Naive thymus-derived CD8-positive, alpha-beta T cell (primary cell): ENCODE data around the gene COX6B1. TPM values are rescaled to one million over a fixed set of nuclear protein-coding genes. Genes with fewer than 3 reads are reported as not detected.
A peak's percentile ranks its signal among the peaks of the same experiment; 100 is the strongest.
"Not testable (repeated sequence)": the region's sequence is repeated elsewhere in the genome, so short reads cannot be mapped to it uniquely, and the experiment has no call there.

Source experiments
- ATAC-seq, 2 donors: fragments of 150-1000 bp; cut with Tn5 transposase in 1 of 2; sonication (Bioruptor Pico), chemical (Tn5 transposase) in 1 of 2; 1 replicate in 1 of 2; 2 replicates in 1 of 2; pipeline ENCODE4 v1.10.0; 2021; ENCODE audit warnings: mild to moderate bottlenecking in 2 of 2, moderate library complexity in 2 of 2
- POLR2A ChIA-PET: fragments of 350-600 bp; sonication (Branson Sonifier 250); formaldehyde crosslinking; loops from one replicate; lab custom pipeline; 2021; ENCODE audit warnings: antibody characterized with exemption; lab: Charles Lee
- DNase-seq, 10 donors: peaks; one replicate each; pipeline versions ENCODE4 v3.0.0 to v3.0.0-alpha.2; 2020 to 2022
- H3K27ac Mint-ChIP-seq, 10 donors: one replicate each; pipeline ENCODE4 v1.8.0; 2020 to 2022; ENCODE audit warnings: mild to moderate bottlenecking in 10 of 10, mixed read lengths in 10 of 10, moderate library complexity in 4 of 10, inconsistent platforms in 1 of 10
- H3K27me3 Mint-ChIP-seq, 5 donors: one replicate each; pipeline ENCODE4 v1.8.0; 2021 to 2022; ENCODE audit warnings: mixed read lengths in 5 of 5
- H3K36me3 Mint-ChIP-seq, 3 donors: one replicate each; pipeline ENCODE4 v1.8.0; 2020 to 2022; ENCODE audit warnings: mixed read lengths in 3 of 3, mild to moderate bottlenecking in 2 of 3, inconsistent platforms in 1 of 3
- H3K4me1 Mint-ChIP-seq, 4 donors: one replicate each; pipeline ENCODE4 v1.8.0; 2021 to 2022; ENCODE audit warnings: mixed read lengths in 4 of 4
- H3K4me3 Mint-ChIP-seq, 10 donors: one replicate each; pipeline ENCODE4 v1.8.0; 2020 to 2022; ENCODE audit warnings: mild to moderate bottlenecking in 10 of 10, mixed read lengths in 10 of 10, moderate library complexity in 6 of 10, inconsistent platforms in 1 of 10
- H3K9me3 Mint-ChIP-seq, 9 donors: one replicate each; pipeline ENCODE4 v1.8.0; 2020 to 2022; ENCODE audit warnings: mixed read lengths in 9 of 9, mild to moderate bottlenecking in 3 of 9, inconsistent platforms in 1 of 9, moderate library complexity in 1 of 9
- polyA plus RNA-seq, 3 donors: library from polyadenylated mRNA; unstranded; fragments of 300-500 nt; fragmentation: Illumina TruSeq; gene quantifications; one replicate each; pipeline ENCODE4 v1.2.3, GENCODE V29; 2021
- total RNA-seq, 8 experiments: library from RNA in 2 of 8; stranded (reverse) in 2 of 8; gene quantifications; one replicate each; pipeline ENCODE4 v1.2.3 and lab custom pipeline; 2021 to 2026

COX6B1 gene
- total RNA-seq (100 to 1,000 TPM; 197 to 212 TPM), polyA plus RNA-seq (100 to 1,000 TPM; 824 to 920 (median 852) TPM), total RNA-seq (lab: John Stamatoyannopoulos, UW) (56.1 to 119 (median 59.4) reads per million in 6 experiments)

- ATAC-seq: peak; percentile 74 to 77
- Mint-ChIP-seq H3K36me3 (peaks cover 0 to 28% (median 0%) of the 10 kb centered on the region in 3 donors), H3K4me3 (peak within 1 kb of the TSS; percentile 93 to 100 (median 98)), H3K27me3 (no peaks in the 10 kb centered on the region), H3K9me3 (no peaks in the 10 kb centered on the region), H3K27ac (peak within 1 kb of the TSS; percentile 87 to 98 (median 96)), H3K4me1 (peaks cover 19 to 64% (median 47%) of the 10 kb centered on the region in 4 donors)
- POLR2A ChIA-PET: interaction anchor here (0.6 to 2.0 kb wide), 14 partner anchors 10 to 467 kb away, joined by 3 to 13 read pairs (median 4); partner anchors contain the start of genes HAUS5, LIN37, POLR2I and PSENEN
- peak; percentile 75 to 96 (median 92) for DNase-seq
Observed at GRCh38 chr19:35648017-35648961, at the start of gene COX6B1. Gene COX6B1 (plus strand): TSS chr19:35648323. CDS start chr19:35651244, 2,921 bp downstream.

DNA sequence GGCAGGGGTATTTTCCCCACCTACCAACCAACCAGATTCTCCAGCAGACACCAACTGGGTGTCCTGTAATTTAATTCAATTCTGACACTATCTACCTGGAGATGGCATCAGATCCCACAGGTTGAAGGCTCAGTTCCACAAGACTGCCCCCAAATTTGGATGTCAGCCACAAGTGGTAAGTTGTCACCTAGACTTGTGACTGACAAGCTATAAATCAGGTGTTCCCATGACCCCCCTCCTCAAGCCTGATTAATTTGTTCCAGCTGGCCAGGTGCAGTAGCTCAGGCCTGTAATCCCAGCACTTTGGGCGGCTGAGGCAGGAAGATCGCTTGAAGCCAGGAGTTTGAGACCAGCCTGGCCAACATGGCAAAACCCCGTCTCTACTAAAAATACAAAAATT is 46.2 kb upstream of the COX6B1 start:
- Mint-ChIP-seq H3K36me3 (no peaks in the 10 kb centered on the region), H3K27ac (no peak overlapping the region), H3K27me3 (peaks cover 0 to 9% (median 2%) of the 10 kb centered on the region in 5 donors), H3K9me3 (peaks cover 0 to 2% (median 0%) of the 10 kb centered on the region in 9 donors), H3K4me3 (no peak overlapping the region), H3K4me1 (no peaks in the 10 kb centered on the region)
- POLR2A ChIA-PET: interaction anchor here (0.6 kb wide), 1 partner anchor 36 kb away, joined by 4 read pairs; no protein-coding TSS in a partner anchor
- DNase-seq: no peak
- no peak for ATAC-seq

- Mint-ChIP-seq H3K4me1 (peaks cover 3 to 11% (median 7%) of the 10 kb centered on the region in 4 donors), H3K9me3 (peaks cover 0 to 13% (median 5%) of the 10 kb centered on the region in 9 donors)
- POLR2A ChIA-PET, H3K36me3 Mint-ChIP-seq, H3K27ac Mint-ChIP-seq, H3K4me3 Mint-ChIP-seq, ATAC-seq, DNase-seq, H3K27me3 Mint-ChIP-seq: not testable (repeated sequence)
Observed at GRCh38 chr19:35604436-35604835, 43.7 kb upstream of the COX6B1 start.

DNA sequence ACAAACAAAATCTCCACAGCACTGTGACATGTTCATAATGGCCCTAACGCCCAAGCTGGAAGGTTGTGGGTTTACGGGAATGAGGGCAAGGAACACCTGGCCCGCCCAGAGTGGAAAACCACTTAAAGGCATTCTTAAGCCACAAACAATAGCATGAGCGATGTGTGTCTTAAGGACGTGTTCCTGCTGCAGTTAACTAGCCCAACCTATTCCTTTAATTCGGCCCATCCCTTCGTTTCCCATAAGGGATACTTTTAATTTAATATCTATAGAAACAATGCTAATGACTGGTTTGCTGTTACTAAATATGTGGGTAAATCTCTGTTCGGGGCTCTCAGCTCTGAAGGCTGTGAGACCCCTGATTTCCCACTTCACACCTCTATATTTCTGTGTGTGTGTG is 41.0 kb upstream of the COX6B1 start:
- peaks cover 0 to 13% (median 5%) of the 10 kb centered on the region in 9 donors for H3K9me3 Mint-ChIP-seq
- peaks cover 5 to 29% (median 20%) of the 10 kb centered on the region in 4 donors for H3K4me1 Mint-ChIP-seq
- H3K27me3 Mint-ChIP-seq, DNase-seq, H3K36me3 Mint-ChIP-seq, H3K4me3 Mint-ChIP-seq, H3K27ac Mint-ChIP-seq, POLR2A ChIA-PET, ATAC-seq: not testable (repeated sequence)

- Mint-ChIP-seq H3K27me3 (no peaks in the 10 kb centered on the region), H3K36me3 (peaks cover 0 to 6% (median 4%) of the 10 kb centered on the region in 3 donors), H3K27ac (no peak overlapping the region), H3K9me3 (peaks cover 0 to 13% (median 5%) of the 10 kb centered on the region in 9 donors), H3K4me3 (no peak overlapping the region), H3K4me1 (peaks cover 5 to 34% (median 24%) of the 10 kb centered on the region in 4 donors)
- DNase-seq (no peak), ATAC-seq (no peak)
- POLR2A ChIA-PET: interaction anchor here (0.7 kb wide), 1 partner anchor 1967 kb away, joined by 6 read pairs; no protein-coding TSS in a partner anchor
Observed at GRCh38 chr19:35607661-35608060, 40.5 kb upstream of the COX6B1 start.

GRCh38 chr19:35608251-35608650 is 39.9 kb upstream of the COX6B1 start:
- DNase-seq (no peak), ATAC-seq (no peak)
- peaks cover 5 to 34% (median 27%) of the 10 kb centered on the region in 4 donors for H3K4me1 Mint-ChIP-seq
- no peaks in the 10 kb centered on the region for H3K27me3 Mint-ChIP-seq
- peak overlapping the region in 2 of 10 donors; percentile 12 to 37 for H3K4me3 Mint-ChIP-seq
- peaks cover 0 to 13% (median 5%) of the 10 kb centered on the region in 9 donors for H3K9me3 Mint-ChIP-seq
- POLR2A ChIA-PET: interaction anchor here (0.7 kb wide), 1 partner anchor 1967 kb away, joined by 6 read pairs; no protein-coding TSS in a partner anchor
- peak overlapping the region in 1 of 10 donors; percentile 7 for H3K27ac Mint-ChIP-seq
- peaks cover 0 to 6% (median 4%) of the 10 kb centered on the region in 3 donors for H3K36me3 Mint-ChIP-seq

GRCh38 chr19:35609851-35610353 is 38.2 kb upstream of the COX6B1 start:
- Mint-ChIP-seq H3K9me3 (peaks cover 0 to 13% (median 5%) of the 10 kb centered on the region in 9 donors), H3K4me3 (peak overlapping the region in 7 of 10 donors; percentile 24 to 56 (median 43)), H3K27ac (peak overlapping the region in 7 of 10 donors; percentile 75 to 90 (median 80)), H3K36me3 (peaks cover 0 to 6% (median 4%) of the 10 kb centered on the region in 3 donors), H3K27me3 (no peaks in the 10 kb centered on the region), H3K4me1 (peaks cover 7 to 39% (median 28%) of the 10 kb centered on the region in 4 donors)
- DNase-seq (peak in 1 of 10 donors; percentile 28), ATAC-seq (peak in 1 of 2 donors; percentile 40)
- POLR2A ChIA-PET: interaction anchor here (4.9 kb wide), 1 partner anchor 34 kb away, joined by 24 read pairs; no protein-coding TSS in a partner anchor

- Mint-ChIP-seq H3K36me3 (peaks cover 6 to 14% (median 8%) of the 10 kb centered on the region in 3 donors), H3K9me3 (peaks cover 0 to 10% (median 4%) of the 10 kb centered on the region in 9 donors), H3K27ac (peak overlapping the region; percentile 83 to 98 (median 93)), H3K27me3 (no peaks in the 10 kb centered on the region), H3K4me1 (peaks cover 9 to 39% (median 28%) of the 10 kb centered on the region in 4 donors), H3K4me3 (peak overlapping the region; percentile 82 to 92 (median 89))
- ATAC-seq (no peak), DNase-seq (no peak)
- POLR2A ChIA-PET: interaction anchor here (1.0 to 4.9 kb wide), 5 partner anchors 10 to 122 kb away, joined by 3 to 24 read pairs (median 8); partner anchors contain the start of gene COX6B1
Observed at GRCh38 chr19:35612224-35612558, 35.9 kb upstream of the COX6B1 start.

DNA sequence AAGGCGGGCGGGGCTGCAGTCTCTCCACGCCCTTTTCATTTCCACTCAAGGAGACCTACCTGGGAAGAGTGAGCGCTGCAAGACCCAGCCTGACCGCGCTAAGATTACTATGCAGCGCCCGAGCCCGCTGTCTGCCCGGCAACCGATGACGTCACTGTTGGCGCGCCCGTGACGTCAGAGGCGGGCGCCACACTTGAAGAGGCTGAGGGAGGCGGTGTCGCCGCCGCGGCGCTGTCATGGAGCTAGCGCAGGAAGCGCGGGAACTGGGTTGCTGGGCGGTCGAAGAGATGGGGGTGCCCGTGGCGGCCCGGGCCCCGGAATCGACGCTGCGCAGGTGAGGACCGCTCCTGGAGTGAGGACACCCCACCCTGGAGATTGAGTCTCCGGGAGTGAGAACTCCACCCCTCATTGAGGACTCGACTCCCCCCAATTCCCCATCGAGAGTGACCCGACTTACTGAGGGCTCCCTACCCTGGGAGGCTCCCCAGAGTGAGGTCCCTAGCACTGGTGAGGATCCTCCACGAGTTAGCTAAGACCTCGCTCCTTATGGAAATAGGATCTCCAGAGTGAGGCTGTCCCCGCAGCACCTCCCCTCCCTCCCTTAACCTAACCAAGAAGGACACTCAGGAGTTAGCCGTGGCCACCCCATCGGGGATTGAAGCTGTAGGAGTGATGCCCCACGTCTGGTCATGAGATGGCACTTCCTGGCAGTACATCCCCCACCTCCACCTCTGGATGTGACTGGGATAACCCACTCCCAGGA is 35.4 kb upstream of the COX6B1 start, which contains the start of gene HAUS5:
HAUS5 (plus strand) TSS at position 177 of the 763 bp plus-strand sequence; CDS start at position 237, 60 bp downstream.
- H3K9me3 Mint-ChIP-seq: peaks cover 0 to 7% (median 4%) of the 10 kb centered on the region in 9 donors
- peak within 1 kb of the TSS; percentile 82 to 92 (median 89) for H3K4me3 Mint-ChIP-seq
- peaks cover 4 to 14% (median 6%) of the 10 kb centered on the region in 3 donors for H3K36me3 Mint-ChIP-seq
- H3K27ac Mint-ChIP-seq: peak within 1 kb of the TSS; percentile 83 to 98 (median 93)
- peaks cover 9 to 39% (median 28%) of the 10 kb centered on the region in 4 donors for H3K4me1 Mint-ChIP-seq
- H3K27me3 Mint-ChIP-seq: no peaks in the 10 kb centered on the region
- POLR2A ChIA-PET: interaction anchor here (1.0 to 4.9 kb wide), 5 partner anchors 15 to 121 kb away, joined by 5 to 24 read pairs (median 10); partner anchors contain the start of gene COX6B1
- ATAC-seq (peak; percentile 91 to 94), DNase-seq (peak; percentile 92 to 97 (median 95))

DNA sequence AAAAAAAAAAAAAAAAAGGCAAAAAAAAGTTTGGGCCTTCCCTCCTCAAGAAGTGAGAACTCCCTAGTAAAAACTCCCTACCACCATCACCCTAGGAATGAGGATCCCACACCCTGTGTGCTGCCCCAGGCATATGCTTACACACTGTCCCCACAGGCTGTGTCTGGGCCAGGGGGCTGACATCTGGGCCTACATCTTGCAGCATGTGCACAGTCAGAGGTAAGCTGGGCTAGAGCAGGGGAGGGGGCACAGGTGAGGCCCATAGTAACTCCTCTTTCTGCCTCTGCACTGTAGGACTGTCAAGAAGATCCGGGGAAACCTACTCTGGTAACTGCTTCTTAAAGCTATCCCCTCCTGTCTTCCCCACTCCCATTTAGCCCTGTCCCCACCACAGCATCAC is 34.5 kb upstream of the COX6B1 start:
- peak overlapping the region; percentile 65 to 92 (median 88) for H3K4me3 Mint-ChIP-seq
- peaks cover under 1 to 14% (median 4%) of the 10 kb centered on the region in 3 donors for H3K36me3 Mint-ChIP-seq
- ATAC-seq (no peak), DNase-seq (no peak)
- POLR2A ChIA-PET: interaction anchor here (1.0 to 4.9 kb wide), 4 partner anchors 14 to 120 kb away, joined by 5 to 24 read pairs (median 12); partner anchors contain the start of gene COX6B1
- H3K9me3 Mint-ChIP-seq: peaks cover 0 to 3% (median 0%) of the 10 kb centered on the region in 9 donors
- peaks cover 8 to 38% (median 24%) of the 10 kb centered on the region in 4 donors for H3K4me1 Mint-ChIP-seq
- H3K27me3 Mint-ChIP-seq: no peaks in the 10 kb centered on the region
- peak overlapping the region in 9 of 10 donors; percentile 53 to 96 (median 83) for H3K27ac Mint-ChIP-seq

DNA sequence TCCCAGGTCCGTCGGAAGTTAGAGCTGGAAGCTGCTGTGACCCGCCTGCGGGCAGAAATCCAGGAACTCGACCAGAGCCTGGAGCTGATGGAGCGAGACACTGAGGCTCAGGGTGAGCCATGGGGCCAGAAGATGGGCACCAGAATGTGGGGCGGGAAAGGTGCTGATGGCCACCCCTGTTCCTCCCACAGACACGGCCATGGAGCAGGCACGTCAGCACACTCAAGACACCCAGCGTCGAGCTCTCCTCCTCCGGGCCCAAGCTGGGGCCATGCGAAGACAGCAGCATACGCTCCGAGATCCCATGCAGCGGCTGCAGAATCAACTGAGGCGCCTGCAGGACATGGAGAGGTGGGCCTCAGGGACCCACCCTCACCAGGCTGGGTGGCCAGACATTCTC is 33.1 kb upstream of the COX6B1 start:
- H3K36me3 Mint-ChIP-seq: peaks cover 0 to 16% (median 4%) of the 10 kb centered on the region in 3 donors
- H3K4me1 Mint-ChIP-seq: peaks cover 3 to 27% (median 13%) of the 10 kb centered on the region in 4 donors
- H3K27ac Mint-ChIP-seq: peak overlapping the region in 1 of 10 donors; percentile 60
- ATAC-seq (no peak), DNase-seq (no peak)
- H3K27me3 Mint-ChIP-seq: no peaks in the 10 kb centered on the region
- POLR2A ChIA-PET: no interaction called here
- no peaks in the 10 kb centered on the region for H3K9me3 Mint-ChIP-seq
- peak overlapping the region in 1 of 10 donors; percentile 26 for H3K4me3 Mint-ChIP-seq
